ENCODE results near the gene LRMDA. TPM values are rescaled to one million over a fixed set of nuclear protein-coding genes. Genes with fewer than 3 reads are reported as not detected.

The LRMDA gene
- total and polyA plus RNA-seq, 2 donors (not counting 1 experiment from before 2014, with no cell fraction given): 0.12 TPM; not detected in 1

- ChIA-PET POLR2A (no interaction called here), CTCF (no interaction called here)
- Histone ChIP-seq H4K20me1 (ENCODE audit: control insufficient read depth, insufficient read depth, low read length, poor library complexity, severe bottlenecking) (no peaks in the 10 kb centered on the region), H3K79me2 (ENCODE audit: control insufficient read depth, insufficient read depth, low read length) (no peaks in the 10 kb centered on the region), H3K4me1 (ENCODE audit: control insufficient read depth in 2 of 2, insufficient read depth in 2 of 2, low read length in 2 of 2) (no peaks in the 10 kb centered on the region), H3K9me3 (ENCODE audit: control extremely low read depth in 1 of 3, control insufficient read depth in 2 of 3, insufficient read depth in 1 of 3, low read length in 2 of 3) (no peaks in the 10 kb centered on the region), H3K9ac (ENCODE audit: low read length) (no peak overlapping the region), H3K36me3 (replicated peaks in 1 of 2; ENCODE audit: control extremely low read depth in 1 of 2, control insufficient read depth in 1 of 2, extremely low read depth in 1 of 2, insufficient read depth in 2 of 2, low read length in 1 of 2) (no peaks in the 10 kb centered on the region), H3K27ac (ENCODE audit: low read length in 2 of 2) (no peak overlapping the region), H2AFZ (ENCODE audit: insufficient read depth, low read depth, low read length, poor library complexity, severe bottlenecking) (no peak overlapping the region), H3K27me3 (replicated peaks in 1 of 4; ENCODE audit: control extremely low read depth in 1 of 4, control insufficient read depth in 3 of 4, insufficient read depth in 4 of 4, low read length in 3 of 4) (no peaks in the 10 kb centered on the region), H3K4me2 (replicated peaks; ENCODE audit: low read depth, low read length, poor library complexity, severe bottlenecking) (no peak overlapping the region), H3K4me3 (ENCODE audit: control extremely low read depth in 1 of 5, extremely low read depth in 1 of 5, insufficient read depth in 1 of 5, low read depth in 2 of 5, low read length in 4 of 5) (no peak overlapping the region)
- TF ChIP-seq EZH2 (IDR thresholded peaks at IDR 0.05; ENCODE audit: borderline replicate concordance, insufficient read depth, low read depth, low read length, poor library complexity, severe bottlenecking): no peak
- no peak for TF ChIP-seq CTCF (IDR thresholded peaks at IDR 0.05)
- Mint-ChIP-seq H3K9me3 (ENCODE audit: insufficient read depth) (no peaks in the 10 kb centered on the region), H3K27ac (no peak overlapping the region), H3K4me3 (no peak overlapping the region), H3K4me1 (no peaks in the 10 kb centered on the region), H3K27me3 (no peaks in the 10 kb centered on the region)
- intact Hi-C loops (cut with micrococcal nuclease): no loop called here
- DNase-seq (no peak), ATAC-seq (ENCODE audit: low read depth) (no peak)
- 94% methylated on average over 3 of the region's 4 CpGs for WGBS (ENCODE audit: insufficient coverage)
Measured at GRCh38 chr10:75722020-75722419, 290.6 kb downstream of the LRMDA start.

- Histone ChIP-seq H3K4me2 (replicated peaks; ENCODE audit: low read depth, low read length, poor library complexity, severe bottlenecking) (no peak overlapping the region), H3K4me3 (ENCODE audit: control extremely low read depth in 1 of 5, extremely low read depth in 1 of 5, insufficient read depth in 1 of 5, low read depth in 2 of 5, low read length in 4 of 5) (no peak overlapping the region), H3K27me3 (replicated peaks in 1 of 4; ENCODE audit: control extremely low read depth in 1 of 4, control insufficient read depth in 3 of 4, insufficient read depth in 4 of 4, low read length in 3 of 4) (no peaks in the 10 kb centered on the region), H3K27ac (ENCODE audit: low read length in 2 of 2) (no peak overlapping the region), H2AFZ (ENCODE audit: insufficient read depth, low read depth, low read length, poor library complexity, severe bottlenecking) (no peak overlapping the region), H3K9ac (ENCODE audit: low read length) (no peak overlapping the region), H4K20me1 (ENCODE audit: control insufficient read depth, insufficient read depth, low read length, poor library complexity, severe bottlenecking) (no peaks in the 10 kb centered on the region), H3K9me3 (ENCODE audit: control extremely low read depth in 1 of 3, control insufficient read depth in 2 of 3, insufficient read depth in 1 of 3, low read length in 2 of 3) (no peaks in the 10 kb centered on the region), H3K36me3 (replicated peaks in 1 of 2; ENCODE audit: control extremely low read depth in 1 of 2, control insufficient read depth in 1 of 2, extremely low read depth in 1 of 2, insufficient read depth in 2 of 2, low read length in 1 of 2) (no peaks in the 10 kb centered on the region), H3K4me1 (ENCODE audit: control insufficient read depth in 2 of 2, insufficient read depth in 2 of 2, low read length in 2 of 2) (no peaks in the 10 kb centered on the region), H3K79me2 (ENCODE audit: control insufficient read depth, insufficient read depth, low read length) (no peaks in the 10 kb centered on the region)
- TF ChIP-seq CTCF (IDR thresholded peaks at IDR 0.05) (no peak), EZH2 (IDR thresholded peaks at IDR 0.05; ENCODE audit: borderline replicate concordance, insufficient read depth, low read depth, low read length, poor library complexity, severe bottlenecking) (no peak)
- no peak for DNase-seq
- intact Hi-C loops (cut with micrococcal nuclease): no loop called here
- Mint-ChIP-seq H3K4me3 (no peak overlapping the region), H3K4me1 (no peaks in the 10 kb centered on the region), H3K9me3 (ENCODE audit: insufficient read depth) (no peaks in the 10 kb centered on the region), H3K27me3 (no peaks in the 10 kb centered on the region), H3K27ac (no peak overlapping the region)
- ChIA-PET CTCF (no interaction called here), POLR2A (no interaction called here)
- whole genome bisulfite sequencing (ENCODE audit: insufficient coverage): 93% methylated on average over 2 of the region's 2 CpGs
- ATAC-seq (ENCODE audit: low read depth): no peak
Measured at GRCh38 chr10:75722609-75723008, 291.2 kb downstream of the LRMDA start.
